Anterior cingulate cortex (tissue), 58 donors: Measurements from ENCODE around the gene AASDH.

Experiments used
- DNase-seq, 58 donors: peaks; one replicate each; lab custom pipeline; 2025; lab: John Stamatoyannopoulos, UW

AASDH gene, protein sequence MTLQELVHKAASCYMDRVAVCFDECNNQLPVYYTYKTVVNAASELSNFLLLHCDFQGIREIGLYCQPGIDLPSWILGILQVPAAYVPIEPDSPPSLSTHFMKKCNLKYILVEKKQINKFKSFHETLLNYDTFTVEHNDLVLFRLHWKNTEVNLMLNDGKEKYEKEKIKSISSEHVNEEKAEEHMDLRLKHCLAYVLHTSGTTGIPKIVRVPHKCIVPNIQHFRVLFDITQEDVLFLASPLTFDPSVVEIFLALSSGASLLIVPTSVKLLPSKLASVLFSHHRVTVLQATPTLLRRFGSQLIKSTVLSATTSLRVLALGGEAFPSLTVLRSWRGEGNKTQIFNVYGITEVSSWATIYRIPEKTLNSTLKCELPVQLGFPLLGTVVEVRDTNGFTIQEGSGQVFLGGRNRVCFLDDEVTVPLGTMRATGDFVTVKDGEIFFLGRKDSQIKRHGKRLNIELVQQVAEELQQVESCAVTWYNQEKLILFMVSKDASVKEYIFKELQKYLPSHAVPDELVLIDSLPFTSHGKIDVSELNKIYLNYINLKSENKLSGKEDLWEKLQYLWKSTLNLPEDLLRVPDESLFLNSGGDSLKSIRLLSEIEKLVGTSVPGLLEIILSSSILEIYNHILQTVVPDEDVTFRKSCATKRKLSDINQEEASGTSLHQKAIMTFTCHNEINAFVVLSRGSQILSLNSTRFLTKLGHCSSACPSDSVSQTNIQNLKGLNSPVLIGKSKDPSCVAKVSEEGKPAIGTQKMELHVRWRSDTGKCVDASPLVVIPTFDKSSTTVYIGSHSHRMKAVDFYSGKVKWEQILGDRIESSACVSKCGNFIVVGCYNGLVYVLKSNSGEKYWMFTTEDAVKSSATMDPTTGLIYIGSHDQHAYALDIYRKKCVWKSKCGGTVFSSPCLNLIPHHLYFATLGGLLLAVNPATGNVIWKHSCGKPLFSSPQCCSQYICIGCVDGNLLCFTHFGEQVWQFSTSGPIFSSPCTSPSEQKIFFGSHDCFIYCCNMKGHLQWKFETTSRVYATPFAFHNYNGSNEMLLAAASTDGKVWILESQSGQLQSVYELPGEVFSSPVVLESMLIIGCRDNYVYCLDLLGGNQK

DNA sequence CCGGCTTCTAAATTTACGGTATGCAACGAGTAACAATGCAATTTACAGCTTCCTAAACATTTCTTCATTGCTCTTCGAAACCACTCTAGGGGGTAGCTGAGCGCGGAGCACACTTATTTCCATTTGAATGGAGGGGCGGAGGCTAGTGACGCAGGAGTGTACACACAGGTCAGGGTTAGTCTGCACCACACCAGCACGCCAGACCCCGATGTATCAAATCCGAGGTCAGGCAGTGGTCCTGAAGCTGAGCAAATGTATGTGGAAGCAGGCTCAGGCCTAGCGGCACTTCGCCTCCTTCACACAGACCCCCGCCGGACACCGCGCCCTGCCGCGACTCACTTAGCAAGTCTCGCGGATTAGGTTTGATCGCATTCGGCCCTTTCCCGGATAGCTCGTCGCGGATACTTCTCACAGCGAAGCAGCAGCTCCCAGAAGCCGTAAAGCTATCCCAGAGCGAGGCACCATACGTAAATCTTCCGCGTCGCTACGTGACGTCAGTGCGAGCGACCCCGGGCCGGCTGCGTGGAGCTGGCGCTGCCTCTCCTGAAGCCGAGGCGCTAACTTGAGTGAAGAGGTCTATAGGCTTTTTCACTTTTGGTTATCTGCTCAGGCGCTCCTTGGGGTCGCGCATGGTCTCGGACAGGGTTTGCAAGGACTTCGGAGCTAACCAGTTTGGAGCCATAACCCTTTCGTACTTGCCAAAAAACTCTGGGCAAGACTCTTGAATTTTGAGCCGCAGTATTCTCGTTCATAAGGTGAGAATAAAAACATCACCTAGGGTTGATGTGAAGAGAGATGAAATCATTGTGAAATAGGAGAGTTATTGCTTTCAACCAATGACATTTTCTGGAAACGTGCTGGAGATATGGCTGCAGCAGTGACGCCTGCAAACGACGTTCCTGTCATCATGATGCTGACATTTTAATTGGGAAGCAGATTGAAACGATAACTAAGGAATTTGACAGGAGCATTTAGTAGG is at the start of gene AASDH:
Gene AASDH, minus strand, starts transcription at position 469 of the 979 bp plus-strand sequence. CDS start 3,192 bp downstream, outside the sequence.
- peak; percentile 69 to 95 (median 90) for DNase-seq

DNA sequence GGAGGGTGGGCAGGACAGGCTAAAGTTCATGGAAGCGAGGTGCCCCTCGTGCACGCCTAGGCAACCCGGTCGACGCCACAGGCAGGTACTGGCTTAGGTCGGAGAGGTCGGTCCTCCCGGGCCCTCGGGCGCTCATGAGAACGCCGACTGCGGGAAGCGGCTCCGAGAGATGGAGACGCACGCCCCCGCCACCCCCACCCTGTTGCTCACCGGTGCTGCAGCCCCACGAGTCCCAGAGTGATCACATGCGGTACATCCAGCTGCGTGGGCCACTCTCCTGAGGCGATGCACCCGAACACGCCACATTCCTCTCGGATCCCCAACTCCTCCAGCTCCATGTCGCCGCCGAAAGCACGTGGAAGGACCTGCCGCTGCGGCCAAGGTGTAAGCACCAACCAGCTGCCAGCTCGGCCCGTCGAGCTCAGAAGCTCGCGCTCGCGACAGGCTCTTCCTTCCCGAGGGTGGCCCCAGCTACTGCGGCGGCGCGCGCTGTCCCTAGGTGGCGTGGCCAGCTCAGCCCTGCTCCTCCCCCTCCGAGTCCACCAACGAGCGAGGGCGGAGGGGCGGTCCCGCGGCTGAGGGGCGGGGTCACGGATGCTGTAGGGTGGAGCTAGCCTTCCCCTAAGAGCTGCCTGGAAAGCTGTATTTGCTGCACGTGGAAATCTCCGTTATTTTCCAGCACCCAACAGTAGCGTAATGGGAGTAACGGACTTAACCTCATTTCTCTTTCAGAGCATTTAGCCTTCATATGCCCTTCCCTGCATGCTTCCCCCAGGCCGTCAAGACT is 48.0 kb upstream of the AASDH start, which contains the start of gene PPAT:
Gene PPAT, minus strand, starts transcription at position 476 of the 787 bp plus-strand sequence. Its CDS starts 138 bp downstream, at position 338.
- peak; percentile 78 to 98 (median 96) for DNase-seq

DNA sequence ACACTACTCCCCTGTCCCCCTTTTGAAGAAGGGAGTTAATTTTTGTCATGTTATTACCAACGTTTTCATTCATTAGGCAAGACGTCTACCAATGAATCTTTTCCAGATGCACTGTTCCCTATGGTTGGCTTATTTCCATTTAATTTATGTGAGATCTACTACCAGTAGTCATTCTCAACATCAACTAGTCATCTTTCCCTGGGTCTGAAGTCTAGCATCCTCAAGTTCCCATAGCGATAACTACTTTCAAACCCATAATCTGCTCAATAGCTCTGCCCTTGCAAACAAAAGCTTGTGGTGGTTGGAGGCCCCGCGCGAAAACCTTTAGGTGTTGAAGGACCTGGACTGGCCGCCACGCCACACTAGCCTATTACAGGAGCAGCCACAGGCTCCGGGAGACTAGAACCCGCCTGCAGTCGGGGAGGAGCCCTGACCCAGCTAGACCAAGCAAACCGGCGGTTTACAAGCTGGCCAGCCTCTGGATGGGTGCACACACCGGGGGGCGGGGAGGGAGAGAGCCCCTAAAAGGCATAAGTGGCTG is 47.4 kb upstream of the AASDH start:
- DNase-seq, result peak in 39 of 58 donors; percentile 20 to 75 (median 46)

DNA sequence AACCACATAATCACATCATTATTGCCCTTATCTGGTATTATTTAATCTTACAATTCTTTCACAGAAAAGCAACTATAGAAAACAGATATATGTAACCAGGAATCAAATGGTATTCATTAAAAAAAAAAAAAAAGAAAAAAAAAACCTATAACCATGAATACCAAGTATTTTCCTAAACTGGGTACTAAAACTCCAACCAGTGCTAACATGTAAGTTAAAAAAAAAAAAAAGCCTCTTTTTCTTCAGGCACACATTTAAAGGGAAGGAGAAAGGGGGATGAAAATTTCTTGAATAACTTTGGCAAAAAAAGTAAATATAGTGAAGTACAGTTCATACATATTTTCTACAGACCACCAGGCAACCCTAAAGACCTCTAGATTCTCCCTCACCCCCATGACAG is 46.0 kb upstream of the AASDH start:
- no peak for DNase-seq

DNA sequence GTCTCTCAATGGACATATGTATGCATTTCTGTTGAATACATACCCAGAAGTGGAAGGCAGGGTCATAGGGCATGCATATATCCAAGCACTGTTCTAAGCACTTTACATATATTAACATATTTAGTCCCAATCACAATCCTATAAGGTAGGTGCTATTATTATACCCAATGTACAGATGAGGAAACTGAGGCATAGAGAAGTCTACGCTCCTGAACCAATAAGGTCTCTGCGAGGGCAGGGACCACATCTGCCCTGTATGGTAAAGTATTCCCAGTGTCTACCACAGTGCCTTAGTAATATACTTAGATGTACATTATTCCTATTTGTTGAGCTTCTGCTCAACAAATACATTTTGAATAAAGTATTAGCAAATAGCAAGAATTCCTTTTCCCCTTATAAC is 42.9 kb upstream of the AASDH start:
- no peak for DNase-seq

DNA sequence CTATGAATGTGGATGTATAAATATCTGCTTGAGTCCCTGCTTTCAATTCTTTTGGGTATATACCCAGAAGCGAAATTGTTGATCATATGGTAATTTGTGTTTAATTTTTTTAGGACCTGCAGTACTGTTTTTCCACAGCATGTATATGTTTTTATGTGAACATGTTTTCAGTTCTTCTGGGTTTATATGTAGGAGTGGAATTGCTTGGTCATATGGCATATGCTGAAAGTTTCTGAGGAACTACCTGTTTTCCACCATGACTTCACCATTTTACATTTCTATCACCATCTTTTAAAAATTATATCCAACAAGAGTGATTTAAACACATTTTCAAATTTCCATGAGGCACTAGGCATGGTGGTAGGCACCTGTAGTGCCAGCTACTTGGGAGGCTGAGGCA is 39.9 kb upstream of the AASDH start:
- no peak for DNase-seq

DNA sequence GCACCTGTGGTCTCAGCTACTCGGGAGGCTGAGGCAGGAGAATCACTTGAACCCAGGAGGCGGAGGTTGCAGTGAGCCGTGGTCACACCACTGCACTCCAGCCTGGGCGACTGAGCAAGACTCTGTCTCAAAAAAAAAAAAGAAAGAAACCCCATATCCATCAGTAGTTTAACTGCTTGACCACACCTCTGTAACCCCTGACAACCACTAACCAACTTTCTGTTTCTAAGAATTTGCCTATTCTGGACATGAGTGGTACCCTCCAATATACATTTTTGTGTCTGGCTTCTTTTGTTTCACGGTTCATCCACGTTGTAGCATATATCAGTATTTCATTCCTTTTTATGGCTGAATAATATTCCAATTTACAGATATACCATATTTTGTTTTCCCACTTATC is 39.0 kb upstream of the AASDH start:
- DNase-seq, result no peak

DNA sequence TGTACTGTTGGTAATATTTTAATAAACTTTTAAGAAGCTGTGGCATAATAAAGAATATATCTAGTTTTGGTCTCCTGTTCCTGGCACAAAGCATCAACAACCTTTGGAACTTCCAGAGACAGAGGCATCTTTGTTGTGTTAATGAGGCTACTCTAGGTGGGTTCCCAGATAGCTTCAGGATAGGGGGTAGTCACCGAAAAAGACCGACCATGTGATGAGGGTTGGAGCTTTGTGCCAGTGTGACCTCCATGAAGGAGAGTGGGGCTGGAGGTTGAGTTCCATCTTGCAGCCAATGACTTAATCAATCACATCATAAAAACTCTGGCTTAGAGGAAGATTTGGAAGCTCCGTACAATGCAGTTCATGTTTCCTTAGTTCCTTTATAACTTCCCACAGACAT is 38.2 kb upstream of the AASDH start:
- DNase-seq, result no peak

DNA sequence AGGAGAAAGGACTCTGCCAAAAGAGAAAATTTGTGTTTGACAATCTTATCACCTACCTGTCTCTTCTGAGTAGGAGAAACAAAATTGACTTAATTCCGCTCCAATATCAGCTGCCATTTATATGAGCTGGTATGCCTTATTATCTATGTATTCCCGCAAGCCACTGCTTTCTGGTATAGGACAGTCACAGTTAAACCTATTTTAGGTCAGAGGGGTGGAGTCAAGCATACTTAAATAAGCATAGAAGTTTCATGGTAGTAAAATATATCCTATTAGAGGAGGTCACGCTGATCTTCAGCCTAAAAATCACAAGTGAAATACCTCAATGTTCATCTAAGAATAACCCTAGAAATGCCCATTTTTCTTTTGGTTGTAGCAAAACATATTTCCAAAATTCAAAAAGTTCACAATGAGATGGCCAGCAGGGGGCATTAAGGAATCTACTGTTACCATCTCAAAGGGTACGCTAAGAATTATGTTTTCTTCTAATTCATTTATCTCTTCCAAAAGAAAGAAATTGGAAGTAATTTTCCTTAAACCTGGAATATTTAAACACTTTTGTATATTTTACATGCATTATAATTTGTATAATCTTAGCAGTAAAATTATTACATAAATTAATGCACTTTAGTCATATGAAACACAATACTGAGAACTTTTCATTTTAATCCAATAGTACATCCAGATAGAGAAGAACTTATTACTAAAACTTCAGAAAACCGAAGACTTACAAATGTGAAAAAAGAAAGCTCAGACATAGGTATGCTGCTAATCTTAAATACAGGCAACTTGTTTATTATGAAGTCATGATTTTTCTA is 37.6 kb upstream of the AASDH start:
- DNase-seq, result peak in 3 of 58 donors; percentile 0 to 17 (median 7)

DNA sequence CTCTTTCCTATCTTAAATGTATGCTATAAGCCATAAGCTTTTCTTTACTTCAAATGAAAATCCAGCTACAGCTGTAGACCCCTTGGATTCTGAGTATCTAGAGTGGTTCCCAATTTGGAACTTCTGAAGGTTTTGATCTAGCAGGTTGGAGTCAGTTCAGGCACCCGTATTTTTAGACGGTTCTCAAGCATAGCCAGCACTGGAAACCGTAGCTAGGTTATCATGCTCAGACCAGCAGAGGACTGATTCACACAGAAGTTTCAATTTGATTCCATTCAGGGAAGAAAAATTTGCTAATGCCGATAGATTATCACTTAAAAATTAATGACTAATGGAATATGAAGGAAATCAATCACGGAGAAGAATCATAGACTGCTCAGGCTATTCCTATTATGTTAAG is 36.9 kb upstream of the AASDH start:
- DNase-seq, result no peak

DNA sequence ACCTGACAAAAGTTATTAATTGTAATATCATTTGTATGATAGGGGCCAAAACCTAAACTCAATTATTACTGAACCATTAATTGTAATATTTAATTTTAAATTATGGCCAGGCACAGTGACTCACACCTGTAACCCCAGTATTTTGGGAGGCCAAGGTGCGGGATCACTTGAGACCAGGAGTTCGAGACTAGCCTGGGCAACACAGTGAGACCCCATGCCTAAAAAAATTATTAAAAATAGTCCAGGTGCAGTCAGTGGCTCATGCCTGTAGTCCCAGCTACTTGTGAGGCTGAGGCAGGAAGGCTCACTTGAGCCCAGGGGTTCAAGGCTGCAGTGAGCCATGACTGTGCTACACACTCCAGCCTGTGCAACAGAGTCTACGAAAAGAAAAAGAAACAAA is 30.1 kb upstream of the AASDH start:
- DNase-seq, result no peak

DNA sequence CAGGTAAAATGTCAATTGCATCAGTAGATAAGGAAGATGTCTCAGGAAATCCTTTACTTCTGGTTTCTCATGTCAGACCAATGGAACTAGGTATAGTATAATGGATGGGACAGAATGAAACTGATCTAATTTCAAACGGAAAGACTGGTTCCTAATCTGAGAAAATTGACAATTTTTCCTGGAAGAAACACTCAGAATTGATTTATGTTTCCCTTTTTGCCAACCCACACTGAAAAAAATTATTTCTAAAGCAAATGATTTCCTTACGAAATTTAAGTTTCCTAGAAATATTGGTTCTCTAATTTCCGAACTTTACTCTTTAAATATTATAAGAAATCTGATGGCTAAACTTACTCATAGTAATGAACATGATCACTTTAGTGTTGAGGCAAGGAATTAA is 29.1 kb upstream of the AASDH start:
- DNase-seq, result no peak

DNA sequence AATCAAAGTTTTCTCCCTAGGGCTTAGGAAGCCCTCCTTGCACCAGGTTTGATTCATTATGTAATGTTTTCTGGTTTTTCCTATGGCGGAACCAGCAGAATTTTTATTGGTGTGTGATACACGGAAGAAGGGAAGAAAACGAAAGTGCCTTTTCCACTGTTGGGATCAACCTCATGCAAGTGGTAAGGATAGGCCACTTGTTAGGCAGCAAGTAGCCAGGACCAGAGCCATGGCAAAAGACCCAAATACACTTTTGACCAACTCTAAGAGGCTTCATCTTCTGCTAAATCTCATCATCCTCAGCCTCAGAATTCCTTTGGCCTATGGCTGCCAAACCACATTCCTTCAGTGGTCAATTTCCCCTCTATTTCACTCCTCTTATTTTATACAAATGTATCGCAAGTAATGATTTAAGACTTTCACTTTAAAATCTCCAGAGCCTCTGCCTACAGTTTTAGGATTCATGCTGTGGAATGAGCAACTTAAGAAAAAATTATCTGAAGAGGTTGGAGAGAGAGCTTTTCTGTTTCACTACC is 26.9 kb upstream of the AASDH start:
- no peak for DNase-seq

DNA sequence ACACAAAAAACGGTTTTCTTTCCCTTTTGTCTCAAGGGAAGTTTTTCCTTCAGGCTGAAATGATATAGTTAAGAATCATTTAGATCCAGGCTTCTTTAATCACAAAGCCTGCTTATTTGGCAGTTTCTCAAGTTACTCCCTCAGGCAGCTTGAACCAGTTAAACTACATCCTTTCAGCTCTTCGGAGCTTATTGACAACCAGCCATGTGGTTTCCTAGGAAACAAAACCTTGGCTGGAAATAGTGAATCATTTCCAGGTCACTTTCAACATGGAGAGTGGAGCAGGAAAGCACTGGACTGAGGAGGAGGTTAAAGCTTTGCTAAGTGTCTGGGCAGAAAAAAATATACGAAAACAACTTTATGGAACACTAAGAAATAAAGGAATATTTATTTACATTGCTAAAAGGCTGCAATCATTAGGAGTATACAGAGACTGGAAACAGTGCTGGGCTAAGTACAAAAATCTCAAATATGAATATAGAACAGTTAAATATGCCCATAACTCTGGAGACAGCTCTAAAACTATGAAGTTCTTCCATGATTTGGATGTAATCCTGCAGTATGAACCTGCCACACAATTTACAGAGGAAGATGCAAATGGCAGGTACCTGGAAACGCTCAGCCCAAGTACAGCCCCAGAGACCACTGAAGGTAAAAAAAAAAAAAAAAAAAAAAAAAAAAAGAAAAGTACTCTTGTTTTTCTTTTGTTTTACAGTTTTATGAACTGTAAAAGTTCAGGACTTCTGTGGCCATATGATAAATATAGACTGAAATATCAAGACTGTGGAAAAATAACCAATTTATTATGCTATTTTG is 23.2 kb upstream of the AASDH start:
- peak in 32 of 58 donors; percentile 2 to 87 (median 22) for DNase-seq

DNA sequence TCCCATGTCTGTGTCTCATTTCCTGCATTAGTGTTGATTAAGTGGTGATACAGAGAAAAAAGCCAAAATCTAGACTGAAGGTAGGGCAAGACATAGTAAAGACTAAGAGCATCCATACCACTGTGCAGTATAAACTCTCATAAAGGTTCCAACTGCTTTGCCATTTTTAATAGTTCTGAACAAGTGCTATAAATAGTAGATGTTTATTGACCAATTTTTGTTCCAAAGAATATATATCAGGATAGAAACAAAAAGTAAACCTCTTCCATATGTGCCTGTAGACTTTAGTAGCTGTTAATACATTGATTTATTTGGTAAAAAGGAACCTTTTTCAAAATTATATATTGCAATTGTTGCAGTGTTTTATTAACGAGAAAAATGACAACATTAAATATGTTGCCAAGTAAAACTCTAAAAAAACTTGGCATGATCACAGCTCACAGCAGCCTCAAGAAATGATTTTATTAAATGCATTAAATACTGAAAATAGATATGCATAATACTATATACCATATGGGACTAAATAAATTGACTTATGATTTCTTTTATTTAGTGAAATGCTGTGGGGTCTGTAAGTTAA is 22.3 kb upstream of the AASDH start:
- no peak for DNase-seq

DNA sequence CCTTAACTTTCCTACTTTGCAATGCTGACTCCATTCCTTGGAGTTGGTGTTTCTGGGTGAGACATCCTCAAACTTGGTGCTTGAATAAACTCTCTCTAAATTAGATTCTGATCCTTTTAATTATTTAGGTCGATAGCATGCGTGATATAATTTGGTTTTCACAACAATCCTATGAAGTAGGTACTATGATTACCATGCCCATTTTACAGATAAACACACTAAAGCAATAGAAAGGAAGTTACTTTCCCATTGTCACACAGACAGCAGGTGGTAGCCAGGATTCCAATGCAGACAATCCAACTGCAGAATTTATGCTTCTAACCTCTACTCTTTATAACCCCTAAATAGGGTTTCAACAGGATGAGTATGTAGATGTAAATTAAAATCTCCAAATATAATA is 21.7 kb upstream of the AASDH start:
- no peak for DNase-seq
